Measurements from ENCODE around the gene PLIN3.

The PLIN3 gene

DNA sequence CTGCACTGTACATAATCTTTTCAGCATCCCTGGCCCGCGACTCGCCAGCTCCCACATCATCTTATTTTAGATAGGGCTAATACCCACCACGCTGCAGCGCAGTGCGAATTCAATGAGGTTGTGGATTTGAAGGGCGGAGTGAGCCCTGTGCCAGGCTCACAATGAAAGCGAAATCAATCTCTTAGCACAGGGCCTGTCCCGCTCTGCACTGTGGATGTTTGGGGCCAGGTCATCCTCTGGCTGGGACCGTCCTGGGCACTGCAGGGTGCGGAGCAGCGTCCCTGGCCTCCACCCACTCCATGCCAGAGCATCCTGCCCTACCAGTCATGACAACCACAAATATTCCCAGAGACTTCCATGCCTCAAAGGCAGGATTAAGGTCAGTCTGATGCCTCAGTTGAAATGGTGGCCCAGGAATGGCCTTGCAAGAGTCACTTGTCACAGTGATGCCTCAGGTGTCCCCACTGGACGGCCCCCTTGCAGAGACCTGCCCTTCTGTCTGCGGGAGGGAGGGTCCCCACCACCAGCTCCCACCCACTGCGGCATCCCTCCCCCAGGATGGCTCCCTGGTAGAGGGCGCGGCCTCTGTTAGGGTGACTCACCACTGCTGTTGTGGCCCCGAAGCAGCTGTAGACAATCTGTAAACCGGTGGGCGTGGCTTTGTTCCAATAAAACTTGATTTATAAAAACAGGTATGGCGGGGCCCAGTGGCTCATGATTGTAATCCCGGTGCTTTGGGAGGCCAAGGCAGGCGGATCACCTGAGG, 47.5 kb upstream of the PLIN3 start:
- Histone ChIP-seq H3K4me3 (ENCODE audit: low read depth, low read length, poor library complexity, severe bottlenecking) (no peak overlapping the region), H4K20me1 (ENCODE audit: insufficient read depth, low read length) (no peaks in the 10 kb centered on the region), H3K9ac (ENCODE audit: low read length) (no peak overlapping the region), H3K79me2 (ENCODE audit: insufficient read depth, low read length) (peaks cover 83% of the 10 kb centered on the region), H3F3A (ENCODE audit: insufficient read depth, low read length) (no peaks in the 10 kb centered on the region), H3K9me3 (ENCODE audit: low read length) (no peaks in the 10 kb centered on the region), H2AFZ (ENCODE audit: low read length) (no peak overlapping the region), H3K36me3 (ENCODE audit: insufficient read depth, low read length) (peaks cover 89% of the 10 kb centered on the region), H3K27ac (ENCODE audit: low read depth, low read length, poor library complexity, severe bottlenecking) (no peak overlapping the region), H3K27me3 (ENCODE audit: insufficient read depth, low read length) (no peaks in the 10 kb centered on the region), H3K9me2 (ENCODE audit: low read depth, low read length) (no peaks in the 10 kb centered on the region), H3K4me1 (ENCODE audit: insufficient read depth, low read length, severe bottlenecking) (peaks cover 48% of the 10 kb centered on the region), H3K4me2 (ENCODE audit: low read length) (no peak overlapping the region)
- TF ChIP-seq EZH2 (IDR thresholded peaks at IDR 0.05; ENCODE audit: borderline replicate concordance, low read length), result no peak
- TF ChIP-seq, protein P1, sequence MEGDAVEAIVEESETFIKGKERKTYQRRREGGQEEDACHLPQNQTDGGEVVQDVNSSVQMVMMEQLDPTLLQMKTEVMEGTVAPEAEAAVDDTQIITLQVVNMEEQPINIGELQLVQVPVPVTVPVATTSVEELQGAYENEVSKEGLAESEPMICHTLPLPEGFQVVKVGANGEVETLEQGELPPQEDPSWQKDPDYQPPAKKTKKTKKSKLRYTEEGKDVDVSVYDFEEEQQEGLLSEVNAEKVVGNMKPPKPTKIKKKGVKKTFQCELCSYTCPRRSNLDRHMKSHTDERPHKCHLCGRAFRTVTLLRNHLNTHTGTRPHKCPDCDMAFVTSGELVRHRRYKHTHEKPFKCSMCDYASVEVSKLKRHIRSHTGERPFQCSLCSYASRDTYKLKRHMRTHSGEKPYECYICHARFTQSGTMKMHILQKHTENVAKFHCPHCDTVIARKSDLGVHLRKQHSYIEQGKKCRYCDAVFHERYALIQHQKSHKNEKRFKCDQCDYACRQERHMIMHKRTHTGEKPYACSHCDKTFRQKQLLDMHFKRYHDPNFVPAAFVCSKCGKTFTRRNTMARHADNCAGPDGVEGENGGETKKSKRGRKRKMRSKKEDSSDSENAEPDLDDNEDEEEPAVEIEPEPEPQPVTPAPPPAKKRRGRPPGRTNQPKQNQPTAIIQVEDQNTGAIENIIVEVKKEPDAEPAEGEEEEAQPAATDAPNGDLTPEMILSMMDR (IDR thresholded peaks at IDR 0.05; ENCODE audit: low read length), result no peak

DNA sequence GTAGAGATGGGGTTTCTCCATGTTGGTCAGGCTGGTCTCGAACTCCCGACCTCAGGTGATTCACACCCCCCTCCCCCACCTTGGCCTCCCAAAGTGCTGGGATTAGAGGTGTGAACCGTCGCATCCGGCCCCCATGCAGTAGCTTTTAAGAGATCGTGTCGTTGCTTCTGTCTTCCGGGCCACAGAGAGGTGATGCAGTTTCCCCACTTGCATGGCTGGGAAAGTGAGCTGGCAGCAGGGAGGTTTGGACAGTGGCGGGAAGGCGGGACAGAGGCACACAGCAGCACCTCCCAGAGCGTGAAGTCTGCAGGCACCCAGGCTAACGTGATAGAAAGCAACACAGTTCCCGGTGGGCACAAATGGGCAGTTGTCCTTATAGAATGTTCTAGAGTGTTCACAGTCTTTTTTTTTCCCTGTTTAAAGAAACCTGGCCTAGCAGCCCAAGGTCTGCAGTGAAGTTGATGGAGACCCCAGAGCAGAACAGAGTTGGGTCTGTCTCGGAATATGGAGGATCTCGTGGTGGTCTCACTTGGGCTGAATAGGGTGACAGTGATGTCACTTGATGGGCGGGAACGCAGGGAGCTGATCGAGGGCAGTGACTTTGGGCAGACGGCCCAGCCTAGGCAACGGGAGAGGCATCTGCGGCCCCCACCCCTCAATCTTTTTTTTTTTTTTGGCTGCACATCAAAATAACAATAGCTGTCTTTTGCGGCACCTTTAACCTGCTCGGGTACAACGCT, 46.7 kb upstream of the PLIN3 start:
- Histone ChIP-seq H2AFZ (ENCODE audit: low read length) (no peak overlapping the region), H3K9me3 (ENCODE audit: low read length) (no peaks in the 10 kb centered on the region), H3K36me3 (ENCODE audit: insufficient read depth, low read length) (peaks cover 84% of the 10 kb centered on the region), H3K4me1 (ENCODE audit: insufficient read depth, low read length, severe bottlenecking) (peaks cover 49% of the 10 kb centered on the region), H3K4me3 (ENCODE audit: low read depth, low read length, poor library complexity, severe bottlenecking) (no peak overlapping the region), H3K4me2 (ENCODE audit: low read length) (no peak overlapping the region), H3K79me2 (ENCODE audit: insufficient read depth, low read length) (peaks cover 82% of the 10 kb centered on the region), H3K27me3 (ENCODE audit: insufficient read depth, low read length) (no peaks in the 10 kb centered on the region), H3K27ac (ENCODE audit: low read depth, low read length, poor library complexity, severe bottlenecking) (no peak overlapping the region), H3K9ac (ENCODE audit: low read length) (no peak overlapping the region), H3K9me2 (ENCODE audit: low read depth, low read length) (no peaks in the 10 kb centered on the region), H3F3A (ENCODE audit: insufficient read depth, low read length) (no peaks in the 10 kb centered on the region), H4K20me1 (ENCODE audit: insufficient read depth, low read length) (no peaks in the 10 kb centered on the region)
- TF ChIP-seq, protein P1 (IDR thresholded peaks at IDR 0.05; ENCODE audit: low read length), result no peak
- TF ChIP-seq EZH2 (IDR thresholded peaks at IDR 0.05; ENCODE audit: borderline replicate concordance, low read length), result no peak

DNA sequence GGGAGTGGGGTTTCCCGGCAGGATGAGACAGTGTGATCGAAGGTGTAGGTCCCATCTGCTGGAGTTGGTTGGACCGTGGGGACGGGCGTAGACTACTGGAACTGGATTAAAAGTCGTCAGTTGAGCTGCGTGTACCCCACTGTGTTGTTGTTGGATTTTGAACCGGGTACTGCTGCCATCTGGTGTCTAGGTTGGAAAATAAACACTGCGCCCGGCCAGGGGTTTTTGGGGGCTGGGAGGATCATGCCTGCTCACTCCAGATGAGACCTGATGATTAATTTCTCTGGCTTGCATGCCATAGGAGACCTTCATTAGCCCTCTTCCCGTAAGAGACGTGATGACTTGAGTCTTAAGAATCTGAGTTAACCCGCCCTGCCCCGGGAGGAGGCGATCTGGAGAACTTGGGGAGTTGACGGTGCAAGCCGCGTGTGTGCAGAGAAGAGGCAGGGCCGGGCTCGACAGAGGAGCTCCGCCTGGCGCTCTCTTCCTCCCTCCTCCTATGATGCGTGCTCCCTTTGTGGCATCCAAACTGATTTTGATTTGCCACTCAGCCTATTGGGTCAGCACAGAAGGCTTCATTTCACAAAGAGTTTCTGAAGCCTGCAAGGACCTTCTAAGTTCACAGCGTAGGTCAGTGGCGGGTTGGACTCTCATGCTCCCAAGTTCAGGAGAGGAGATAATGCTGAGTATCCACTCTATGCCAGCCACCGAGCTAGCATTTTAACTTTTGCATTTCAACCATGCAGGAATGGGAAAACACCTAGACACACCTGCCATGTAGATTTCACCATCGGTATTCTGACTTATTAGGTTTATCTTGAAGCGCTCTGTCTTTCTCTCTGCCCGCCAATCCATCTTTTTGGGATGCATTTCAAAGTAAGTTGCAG, 44.6 kb upstream of the PLIN3 start:
- Histone ChIP-seq H2AFZ (ENCODE audit: low read length) (no peak overlapping the region), H3K9ac (ENCODE audit: low read length) (peak overlapping the region; percentile 84), H3K9me3 (ENCODE audit: low read length) (no peaks in the 10 kb centered on the region), H3K4me3 (ENCODE audit: low read depth, low read length, poor library complexity, severe bottlenecking) (peak overlapping the region; percentile 76), H3K4me1 (ENCODE audit: insufficient read depth, low read length, severe bottlenecking) (peaks cover 54% of the 10 kb centered on the region), H3K27ac (ENCODE audit: low read depth, low read length, poor library complexity, severe bottlenecking) (peak overlapping the region; percentile 75), H3K4me2 (ENCODE audit: low read length) (peak overlapping the region; percentile 90), H3F3A (ENCODE audit: insufficient read depth, low read length) (0 out of 2 replicates have a peak, but pooled peaks cover 3% of the 10 kb centered on the region), H3K9me2 (ENCODE audit: low read depth, low read length) (no peaks in the 10 kb centered on the region), H4K20me1 (ENCODE audit: insufficient read depth, low read length) (no peaks in the 10 kb centered on the region), H3K36me3 (ENCODE audit: insufficient read depth, low read length) (peaks cover 66% of the 10 kb centered on the region), H3K27me3 (ENCODE audit: insufficient read depth, low read length) (no peaks in the 10 kb centered on the region), H3K79me2 (ENCODE audit: insufficient read depth, low read length) (peaks cover 65% of the 10 kb centered on the region)
- TF ChIP-seq, protein P1 (IDR thresholded peaks at IDR 0.05; ENCODE audit: low read length), result peak; percentile 74
- no peak for TF ChIP-seq EZH2 (IDR thresholded peaks at IDR 0.05; ENCODE audit: borderline replicate concordance, low read length)

Measured in OCI-LY1 (cell line).